Measurements from ENCODE around the gene GALNT2.

GRCh38 chr1:230316864-230317745 lies 250.1 kb downstream of the GALNT2 start:
- TF ChIP-seq, protein P1, sequence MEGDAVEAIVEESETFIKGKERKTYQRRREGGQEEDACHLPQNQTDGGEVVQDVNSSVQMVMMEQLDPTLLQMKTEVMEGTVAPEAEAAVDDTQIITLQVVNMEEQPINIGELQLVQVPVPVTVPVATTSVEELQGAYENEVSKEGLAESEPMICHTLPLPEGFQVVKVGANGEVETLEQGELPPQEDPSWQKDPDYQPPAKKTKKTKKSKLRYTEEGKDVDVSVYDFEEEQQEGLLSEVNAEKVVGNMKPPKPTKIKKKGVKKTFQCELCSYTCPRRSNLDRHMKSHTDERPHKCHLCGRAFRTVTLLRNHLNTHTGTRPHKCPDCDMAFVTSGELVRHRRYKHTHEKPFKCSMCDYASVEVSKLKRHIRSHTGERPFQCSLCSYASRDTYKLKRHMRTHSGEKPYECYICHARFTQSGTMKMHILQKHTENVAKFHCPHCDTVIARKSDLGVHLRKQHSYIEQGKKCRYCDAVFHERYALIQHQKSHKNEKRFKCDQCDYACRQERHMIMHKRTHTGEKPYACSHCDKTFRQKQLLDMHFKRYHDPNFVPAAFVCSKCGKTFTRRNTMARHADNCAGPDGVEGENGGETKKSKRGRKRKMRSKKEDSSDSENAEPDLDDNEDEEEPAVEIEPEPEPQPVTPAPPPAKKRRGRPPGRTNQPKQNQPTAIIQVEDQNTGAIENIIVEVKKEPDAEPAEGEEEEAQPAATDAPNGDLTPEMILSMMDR (IDR thresholded peaks at IDR 0.05), result no peak
- TF ChIP-seq EZH2 (IDR thresholded peaks at IDR 0.05; ENCODE audit: borderline replicate concordance, insufficient read depth, low read depth, low read length, poor library complexity, severe bottlenecking), result no peak
